ENCODE data around the gene APOO. TPM values are rescaled to one million over a fixed set of nuclear protein-coding genes. Genes with fewer than 3 reads are reported as not detected.

APOO gene
- total RNA-seq, 2 donors from 2014 or later: 27.1 to 63.3 TPM

DNA sequence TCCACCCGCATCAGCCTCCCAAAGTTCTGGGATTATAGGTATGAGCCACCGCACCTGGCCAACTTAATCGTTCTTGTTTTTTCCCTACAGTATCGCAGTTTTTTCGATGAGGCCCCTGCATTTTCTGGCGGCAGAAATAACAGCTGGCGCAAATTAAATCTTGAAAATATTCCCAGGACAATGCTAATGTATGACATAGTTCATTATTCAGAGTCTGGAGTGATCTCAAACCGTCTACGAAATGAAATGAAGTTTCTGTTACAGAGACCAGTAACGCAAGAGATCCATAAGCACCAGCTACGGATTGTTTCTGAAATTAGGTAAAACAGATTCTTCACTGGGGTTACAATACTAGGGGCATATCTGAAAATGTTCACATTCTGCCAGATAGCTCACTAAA is 27.4 kb upstream of the APOO start:
- TF ChIP-seq, protein P1, sequence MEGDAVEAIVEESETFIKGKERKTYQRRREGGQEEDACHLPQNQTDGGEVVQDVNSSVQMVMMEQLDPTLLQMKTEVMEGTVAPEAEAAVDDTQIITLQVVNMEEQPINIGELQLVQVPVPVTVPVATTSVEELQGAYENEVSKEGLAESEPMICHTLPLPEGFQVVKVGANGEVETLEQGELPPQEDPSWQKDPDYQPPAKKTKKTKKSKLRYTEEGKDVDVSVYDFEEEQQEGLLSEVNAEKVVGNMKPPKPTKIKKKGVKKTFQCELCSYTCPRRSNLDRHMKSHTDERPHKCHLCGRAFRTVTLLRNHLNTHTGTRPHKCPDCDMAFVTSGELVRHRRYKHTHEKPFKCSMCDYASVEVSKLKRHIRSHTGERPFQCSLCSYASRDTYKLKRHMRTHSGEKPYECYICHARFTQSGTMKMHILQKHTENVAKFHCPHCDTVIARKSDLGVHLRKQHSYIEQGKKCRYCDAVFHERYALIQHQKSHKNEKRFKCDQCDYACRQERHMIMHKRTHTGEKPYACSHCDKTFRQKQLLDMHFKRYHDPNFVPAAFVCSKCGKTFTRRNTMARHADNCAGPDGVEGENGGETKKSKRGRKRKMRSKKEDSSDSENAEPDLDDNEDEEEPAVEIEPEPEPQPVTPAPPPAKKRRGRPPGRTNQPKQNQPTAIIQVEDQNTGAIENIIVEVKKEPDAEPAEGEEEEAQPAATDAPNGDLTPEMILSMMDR (IDR thresholded peaks at IDR 0.05): no peak
- Histone ChIP-seq H3K9me3 (no peaks in the 10 kb centered on the region), H3K27ac (no peak overlapping the region), H3K27me3 (no peaks in the 10 kb centered on the region), H3K4me3 (no peak overlapping the region), H3K36me3 (no peaks in the 10 kb centered on the region), H3K4me1 (no peaks in the 10 kb centered on the region)
- DNase-seq (ENCODE audit: low spot score): no peak

- Histone ChIP-seq H3K27me3 (no peaks in the 10 kb centered on the region), H3K9me3 (no peaks in the 10 kb centered on the region), H3K36me3 (no peaks in the 10 kb centered on the region), H3K4me1 (no peaks in the 10 kb centered on the region), H3K27ac (no peak overlapping the region), H3K4me3 (no peak overlapping the region)
- TF ChIP-seq, protein P1 (IDR thresholded peaks at IDR 0.05): no peak
- no peak for DNase-seq (ENCODE audit: low spot score)
These were observed 24.3 kb upstream of the APOO start for GRCh38 chrX:23932046-23932445.

DNA sequence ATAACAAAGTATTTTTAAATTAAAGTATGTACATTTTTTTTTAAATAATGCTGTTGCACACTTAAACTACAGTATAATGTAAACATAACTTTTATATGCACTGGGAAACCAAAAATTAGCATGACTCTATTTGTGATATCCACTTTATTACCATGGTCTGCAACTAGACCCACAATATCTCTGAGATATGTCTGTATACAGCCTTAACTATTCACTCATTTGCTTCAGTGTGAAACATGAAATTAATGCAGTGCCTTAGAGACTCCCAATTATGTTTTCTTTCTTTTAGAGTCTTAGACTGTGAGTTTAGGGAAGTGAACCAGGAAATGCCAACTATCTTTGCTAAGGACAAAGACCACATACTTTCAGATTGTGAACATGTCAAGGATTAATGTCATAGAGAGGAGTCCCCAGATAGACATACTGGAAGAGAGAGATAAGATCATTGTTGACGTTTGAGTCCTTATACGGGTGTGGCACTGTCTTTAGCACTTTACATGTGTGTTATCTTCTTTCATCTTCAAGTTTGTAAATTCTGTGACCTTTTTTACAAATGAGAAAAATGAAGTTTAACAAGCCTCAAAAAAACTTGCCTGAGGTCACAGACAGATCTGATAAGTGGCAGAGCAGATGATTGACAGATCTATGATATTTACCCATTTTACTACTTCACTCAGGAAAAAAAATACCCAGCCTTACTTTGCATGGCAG is 23.3 kb upstream of the APOO start:
- H3K4me3 ChIP-seq: no peak overlapping the region
- H3K4me1 ChIP-seq: no peaks in the 10 kb centered on the region
- no peaks in the 10 kb centered on the region for H3K36me3 ChIP-seq
- H3K27me3 ChIP-seq: no peaks in the 10 kb centered on the region
- TF ChIP-seq, protein P1 (IDR thresholded peaks at IDR 0.05): no peak
- H3K9me3 ChIP-seq: no peaks in the 10 kb centered on the region
- DNase-seq (ENCODE audit: low spot score): no peak
- H3K27ac ChIP-seq: no peak overlapping the region

GRCh38 chrX:23926015-23926414 is 18.3 kb upstream of the APOO start:
- no peaks in the 10 kb centered on the region for H3K9me3 ChIP-seq
- H3K4me1 ChIP-seq: no peaks in the 10 kb centered on the region
- H3K27ac ChIP-seq: no peak overlapping the region
- H3K4me3 ChIP-seq: no peak overlapping the region
- H3K27me3 ChIP-seq: no peaks in the 10 kb centered on the region
- H3K36me3 ChIP-seq: no peaks in the 10 kb centered on the region
- DNase-seq (ENCODE audit: low spot score): no peak
- TF ChIP-seq, protein P1 (IDR thresholded peaks at IDR 0.05): no peak

- H3K4me3 ChIP-seq: no peak overlapping the region
- no peaks in the 10 kb centered on the region for H3K27me3 ChIP-seq
- no peak for DNase-seq (ENCODE audit: low spot score)
- no peaks in the 10 kb centered on the region for H3K36me3 ChIP-seq
- H3K27ac ChIP-seq: no peak overlapping the region
- peaks cover 0 to 12% of the 10 kb centered on the region in 2 donors for H3K9me3 ChIP-seq
- TF ChIP-seq, protein P1 (IDR thresholded peaks at IDR 0.05): no peak
- H3K4me1 ChIP-seq: no peaks in the 10 kb centered on the region
These were observed 12.1 kb upstream of the APOO start for GRCh38 chrX:23919706-23920320.
